Keratinocyte (primary cell): ENCODE data around the gene PWWP2A.

ENCODE experiments used
- EZH2 ChIP-seq: IDR thresholded peaks from one replicate; pipeline ENCODE4 v1.6.1; 2012; ENCODE audit warnings: inconsistent platforms, mild to moderate bottlenecking, low read length, moderate library complexity
- TF ChIP-seq, protein P1 (sequence below), 3 experiments: IDR thresholded peaks in 1 of 3; conservative IDR thresholded peaks in 1 of 3; optimal IDR thresholded peaks in 1 of 3; 2 replicates in 2 of 3; 3 replicates in 1 of 3; pipeline versions ENCODE3 to v1.5.1; 2011; ENCODE audit warnings: low read length in 3 of 3, mild to moderate bottlenecking in 3 of 3, moderate library complexity in 2 of 3, control low read depth in 1 of 3, inconsistent platforms in 1 of 3; ENCODE audit not compliant: insufficient read depth in 2 of 3; ENCODE audit errors: extremely low read depth in 1 of 3

DNA sequence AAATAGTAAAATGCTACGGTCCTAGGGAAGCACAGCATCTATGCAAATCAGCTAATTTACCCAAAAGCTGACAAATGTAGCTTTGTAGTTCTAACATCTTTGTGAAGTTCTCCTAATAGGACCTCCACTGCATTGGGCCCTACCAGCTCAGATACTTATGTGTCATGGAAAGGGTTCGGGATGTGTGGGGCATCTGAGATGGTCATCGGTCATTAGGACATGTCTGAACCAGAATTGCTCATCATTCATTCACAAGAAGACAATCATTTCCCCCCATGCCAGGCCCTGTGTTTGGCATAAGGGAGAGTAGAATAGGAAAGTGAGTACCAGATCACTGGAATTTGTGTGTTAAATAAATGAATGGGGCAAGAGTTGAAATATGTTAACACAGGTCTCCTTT, 35.7 kb downstream of the PWWP2A start:
- TF ChIP-seq, protein P1, sequence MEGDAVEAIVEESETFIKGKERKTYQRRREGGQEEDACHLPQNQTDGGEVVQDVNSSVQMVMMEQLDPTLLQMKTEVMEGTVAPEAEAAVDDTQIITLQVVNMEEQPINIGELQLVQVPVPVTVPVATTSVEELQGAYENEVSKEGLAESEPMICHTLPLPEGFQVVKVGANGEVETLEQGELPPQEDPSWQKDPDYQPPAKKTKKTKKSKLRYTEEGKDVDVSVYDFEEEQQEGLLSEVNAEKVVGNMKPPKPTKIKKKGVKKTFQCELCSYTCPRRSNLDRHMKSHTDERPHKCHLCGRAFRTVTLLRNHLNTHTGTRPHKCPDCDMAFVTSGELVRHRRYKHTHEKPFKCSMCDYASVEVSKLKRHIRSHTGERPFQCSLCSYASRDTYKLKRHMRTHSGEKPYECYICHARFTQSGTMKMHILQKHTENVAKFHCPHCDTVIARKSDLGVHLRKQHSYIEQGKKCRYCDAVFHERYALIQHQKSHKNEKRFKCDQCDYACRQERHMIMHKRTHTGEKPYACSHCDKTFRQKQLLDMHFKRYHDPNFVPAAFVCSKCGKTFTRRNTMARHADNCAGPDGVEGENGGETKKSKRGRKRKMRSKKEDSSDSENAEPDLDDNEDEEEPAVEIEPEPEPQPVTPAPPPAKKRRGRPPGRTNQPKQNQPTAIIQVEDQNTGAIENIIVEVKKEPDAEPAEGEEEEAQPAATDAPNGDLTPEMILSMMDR (optimal IDR thresholded peaks at IDR 0.05 in 1 of 3, IDR thresholded peaks at IDR 0.05 in 1 of 3, conservative IDR thresholded peaks at IDR 0.05 in 1 of 3; ENCODE audit: extremely low read depth in 1 of 3, insufficient read depth in 2 of 3, low read length in 3 of 3), result no peak
- TF ChIP-seq EZH2, result no peak
